ENCODE measurements around the gene RBM25.

DNA sequence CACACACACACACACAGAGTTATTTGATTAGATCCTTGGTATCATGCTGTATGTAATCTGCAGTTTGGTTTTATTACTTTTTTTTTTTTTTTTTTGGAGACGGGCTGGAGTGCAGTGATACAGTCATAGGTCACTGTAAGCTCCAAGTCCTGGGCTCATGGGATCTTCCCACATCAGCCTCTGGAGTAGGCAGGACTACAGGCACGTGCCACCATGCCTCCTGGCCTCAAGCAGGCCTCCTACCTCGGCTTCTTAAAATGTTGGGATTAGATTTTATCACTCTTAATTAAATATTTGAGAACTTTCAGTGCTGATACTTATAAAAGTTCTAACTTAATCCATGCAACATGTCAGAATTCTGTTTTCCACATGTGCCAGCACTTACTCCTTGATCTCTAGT lies 46.7 kb downstream of the RBM25 start:
- TF ChIP-seq EP300 (IDR thresholded peaks at IDR 0.05) (no peak), POLR2A (IDR thresholded peaks at IDR 0.05) (no peak), POLR2AphosphoS5 (IDR thresholded peaks at IDR 0.05) (no peak)
- TF ChIP-seq, protein P1, sequence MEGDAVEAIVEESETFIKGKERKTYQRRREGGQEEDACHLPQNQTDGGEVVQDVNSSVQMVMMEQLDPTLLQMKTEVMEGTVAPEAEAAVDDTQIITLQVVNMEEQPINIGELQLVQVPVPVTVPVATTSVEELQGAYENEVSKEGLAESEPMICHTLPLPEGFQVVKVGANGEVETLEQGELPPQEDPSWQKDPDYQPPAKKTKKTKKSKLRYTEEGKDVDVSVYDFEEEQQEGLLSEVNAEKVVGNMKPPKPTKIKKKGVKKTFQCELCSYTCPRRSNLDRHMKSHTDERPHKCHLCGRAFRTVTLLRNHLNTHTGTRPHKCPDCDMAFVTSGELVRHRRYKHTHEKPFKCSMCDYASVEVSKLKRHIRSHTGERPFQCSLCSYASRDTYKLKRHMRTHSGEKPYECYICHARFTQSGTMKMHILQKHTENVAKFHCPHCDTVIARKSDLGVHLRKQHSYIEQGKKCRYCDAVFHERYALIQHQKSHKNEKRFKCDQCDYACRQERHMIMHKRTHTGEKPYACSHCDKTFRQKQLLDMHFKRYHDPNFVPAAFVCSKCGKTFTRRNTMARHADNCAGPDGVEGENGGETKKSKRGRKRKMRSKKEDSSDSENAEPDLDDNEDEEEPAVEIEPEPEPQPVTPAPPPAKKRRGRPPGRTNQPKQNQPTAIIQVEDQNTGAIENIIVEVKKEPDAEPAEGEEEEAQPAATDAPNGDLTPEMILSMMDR (IDR thresholded peaks at IDR 0.05): no peak

Data from suprapubic skin (tissue), 4 donors.